Thoracic aorta (tissue), 2 donors: Measurements from ENCODE around the gene C13orf46. TPM values are rescaled to one million over a fixed set of nuclear protein-coding genes. Genes with fewer than 3 reads are reported as not detected.

Experiments used
- ATAC-seq: fragments of 150-250 bp; one replicate; pipeline ENCODE4 v1.8.0; 2017; ENCODE audit warnings: low read depth; ENCODE audit not compliant: insufficient number of reproducible peaks, low FRiP score
- DNase-seq: peaks from one replicate; pipeline ENCODE4 v3.0.0-alpha.2; 2020; ENCODE audit warnings: low spot score
- H3K27ac ChIP-seq, 2 donors: fragments of 200-600 bp; sonication (generic); 1 replicate in 1 of 2; 2 replicates in 1 of 2; pipeline ENCODE4 v1.5.1; 2016; ENCODE audit warnings: mild to moderate bottlenecking in 2 of 2, moderate library complexity in 2 of 2
- H3K27me3 ChIP-seq: fragments of 200-600 bp; sonication (generic); replicated peaks from 2 replicates; pipeline ENCODE4 v1.6.0; 2016; ENCODE audit warnings: mild to moderate bottlenecking; ENCODE audit not compliant: insufficient read depth
- H3K36me3 ChIP-seq: fragments of 200-600 bp; sonication (generic); one replicate; pipeline ENCODE4 v1.5.1; 2016
- H3K4me1 ChIP-seq, 2 donors: fragments of 200-600 bp; sonication (generic); 1 replicate in 1 of 2; 2 replicates in 1 of 2; pipeline versions ENCODE4 v1.5.1 to v1.6.0; 2016; ENCODE audit warnings: low read depth in 2 of 2, mild to moderate bottlenecking in 1 of 2; ENCODE audit not compliant: control insufficient read depth in 1 of 2
- H3K4me3 ChIP-seq: fragments of 200-600 bp; sonication (generic); 2 replicates; pipeline ENCODE4 v1.5.1; 2016; ENCODE audit warnings: mild to moderate bottlenecking
- H3K9me3 ChIP-seq: fragments of 200-600 bp; sonication (generic); 2 replicates; pipeline ENCODE4 v1.5.1; 2016
- total RNA-seq, 2 donors: library from RNA; depleted of rRNA; stranded (reverse); fragments of >200 nt; gene quantifications; one replicate each; pipeline versions ENCODE4 v1.1.0 to v1.2.3, GENCODE V29; 2016
- TF ChIP-seq, protein P1 (sequence below): fragments of 200-600 bp; sonication (generic); IDR thresholded peaks from one replicate; pipeline ENCODE4 v1.5.1; 2019; ENCODE audit warnings: antibody characterized with exemption

The C13orf46 gene
- total RNA-seq, 2 donors from 2014 or later: 1.1 TPM

DNA sequence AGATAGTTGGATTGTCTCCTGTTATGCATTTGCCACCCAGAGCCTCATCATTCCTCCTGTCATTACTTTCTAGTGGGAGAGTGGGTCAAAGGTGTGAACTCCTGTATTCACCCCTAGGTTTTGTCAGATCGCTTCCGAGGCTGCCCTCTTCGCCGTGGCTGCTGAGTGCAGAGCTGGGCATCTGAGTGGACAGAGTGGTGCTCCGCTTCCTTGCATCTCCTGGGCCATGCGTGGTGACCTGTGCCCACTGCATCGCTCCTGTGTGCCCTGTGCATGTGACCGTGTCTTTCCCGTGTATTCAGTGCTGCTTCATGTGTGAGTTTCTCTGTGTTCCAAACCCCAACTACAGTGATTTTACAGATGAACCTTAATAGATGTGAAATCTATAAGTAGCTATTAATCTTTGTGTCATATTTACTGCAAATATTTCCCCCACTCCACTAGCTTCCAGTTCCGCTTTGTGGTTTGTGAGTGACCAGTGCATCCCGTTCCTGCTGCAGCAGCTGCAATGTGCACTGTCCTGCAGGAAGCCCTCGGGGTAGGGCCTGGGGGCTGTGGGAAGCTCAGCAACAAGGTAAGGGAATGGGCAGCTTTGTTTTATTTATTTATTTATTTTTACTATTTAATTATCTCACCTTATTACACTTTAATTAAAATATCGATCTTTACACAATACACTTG, 53.1 kb downstream of the C13orf46 start:
- Histone ChIP-seq H3K4me3 (no peak overlapping the region), H3K27me3 (no peaks in the 10 kb centered on the region), H3K27ac (no peak overlapping the region), H3K9me3 (peaks cover 3% of the 10 kb centered on the region), H3K36me3 (no peaks in the 10 kb centered on the region), H3K4me1 (peaks cover 0 to 18% of the 10 kb centered on the region in 2 donors)
- TF ChIP-seq, protein P1, sequence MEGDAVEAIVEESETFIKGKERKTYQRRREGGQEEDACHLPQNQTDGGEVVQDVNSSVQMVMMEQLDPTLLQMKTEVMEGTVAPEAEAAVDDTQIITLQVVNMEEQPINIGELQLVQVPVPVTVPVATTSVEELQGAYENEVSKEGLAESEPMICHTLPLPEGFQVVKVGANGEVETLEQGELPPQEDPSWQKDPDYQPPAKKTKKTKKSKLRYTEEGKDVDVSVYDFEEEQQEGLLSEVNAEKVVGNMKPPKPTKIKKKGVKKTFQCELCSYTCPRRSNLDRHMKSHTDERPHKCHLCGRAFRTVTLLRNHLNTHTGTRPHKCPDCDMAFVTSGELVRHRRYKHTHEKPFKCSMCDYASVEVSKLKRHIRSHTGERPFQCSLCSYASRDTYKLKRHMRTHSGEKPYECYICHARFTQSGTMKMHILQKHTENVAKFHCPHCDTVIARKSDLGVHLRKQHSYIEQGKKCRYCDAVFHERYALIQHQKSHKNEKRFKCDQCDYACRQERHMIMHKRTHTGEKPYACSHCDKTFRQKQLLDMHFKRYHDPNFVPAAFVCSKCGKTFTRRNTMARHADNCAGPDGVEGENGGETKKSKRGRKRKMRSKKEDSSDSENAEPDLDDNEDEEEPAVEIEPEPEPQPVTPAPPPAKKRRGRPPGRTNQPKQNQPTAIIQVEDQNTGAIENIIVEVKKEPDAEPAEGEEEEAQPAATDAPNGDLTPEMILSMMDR: no peak
- no peak for DNase-seq
- ATAC-seq: no peak

DNA sequence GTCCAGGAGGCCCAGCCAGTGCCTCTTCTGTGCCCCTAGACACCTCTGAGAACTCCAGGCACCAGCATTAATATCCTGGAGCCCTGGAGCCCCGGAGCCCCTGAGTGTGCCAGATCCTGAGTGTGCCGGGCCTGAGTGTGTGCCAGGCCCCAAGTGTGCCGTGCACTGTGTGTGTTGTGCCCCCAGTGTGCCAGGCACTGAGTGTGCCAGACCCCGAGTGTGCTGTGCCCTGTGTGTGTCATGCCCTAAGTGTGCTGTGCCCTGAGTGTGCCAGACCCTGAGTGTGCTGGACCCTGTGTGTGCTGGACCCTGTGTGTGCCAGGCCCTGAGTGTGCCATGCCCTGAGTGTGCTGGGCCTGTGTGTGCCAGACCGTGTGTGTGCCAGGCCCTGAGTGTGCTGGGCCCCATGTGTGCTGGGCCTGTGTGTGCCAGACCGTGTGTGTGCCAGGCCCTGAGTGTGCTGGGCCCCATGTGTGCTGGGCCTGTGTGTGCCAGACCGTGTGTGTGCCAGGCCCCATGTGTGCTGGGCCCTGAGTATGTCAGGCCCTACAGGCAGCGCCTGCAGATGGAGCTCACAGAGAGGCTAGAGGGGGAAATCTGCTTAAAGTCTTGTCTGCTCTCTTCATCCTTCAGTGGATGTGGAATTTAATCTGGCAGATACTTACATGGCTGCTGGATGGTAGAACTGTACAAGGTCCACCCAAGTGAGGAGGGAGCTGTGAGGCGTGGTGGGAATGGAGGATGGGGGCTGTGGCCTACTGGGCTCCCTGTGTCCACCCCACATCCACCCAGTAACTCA, 53.9 kb downstream of the C13orf46 start:
- Histone ChIP-seq H3K36me3 (no peaks in the 10 kb centered on the region), H3K27me3 (no peaks in the 10 kb centered on the region), H3K27ac (no peak overlapping the region), H3K4me1 (peaks cover 0 to 18% of the 10 kb centered on the region in 2 donors), H3K9me3 (peaks cover 3% of the 10 kb centered on the region), H3K4me3 (no peak overlapping the region)
- DNase-seq (no peak), ATAC-seq (no peak)
- TF ChIP-seq, protein P1: no peak

DNA sequence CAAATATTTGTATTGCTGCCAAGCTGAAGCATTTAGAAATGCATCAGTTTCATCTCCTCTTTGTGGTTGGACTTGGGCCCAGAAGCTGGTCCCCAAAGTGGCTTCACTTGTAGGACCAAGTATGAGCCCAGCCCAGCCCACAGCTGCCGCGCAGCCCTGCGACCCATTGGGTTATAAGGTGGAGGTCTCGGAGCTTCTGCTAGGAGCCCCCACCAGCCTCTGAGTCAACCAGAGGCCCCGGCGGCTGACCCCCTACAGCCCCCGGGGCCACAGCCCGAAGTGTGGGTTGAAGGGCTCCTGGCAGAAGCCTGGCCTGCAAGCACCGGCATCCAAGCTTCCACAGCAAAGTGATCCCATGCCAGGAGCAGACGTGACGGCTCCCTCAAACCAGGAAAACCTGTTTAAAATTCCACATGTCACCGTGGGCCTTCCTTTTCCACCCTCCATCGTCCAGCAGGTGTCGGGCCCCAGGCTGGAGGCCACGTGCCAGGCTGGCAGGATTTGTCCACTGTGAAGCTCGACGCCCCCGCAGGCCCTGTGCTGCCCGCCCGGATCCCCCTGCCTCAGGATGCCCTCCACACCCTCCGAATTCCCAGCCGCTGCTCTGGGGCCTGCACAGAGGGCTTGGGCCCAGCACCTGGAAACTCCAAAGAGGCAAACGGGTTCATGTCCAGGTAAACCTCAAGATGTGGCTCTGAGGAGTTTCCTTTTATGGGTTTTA, 54.7 kb downstream of the C13orf46 start:
- no peaks in the 10 kb centered on the region for H3K27me3 ChIP-seq
- H3K4me3 ChIP-seq: no peak overlapping the region
- H3K27ac ChIP-seq: no peak overlapping the region
- no peak for DNase-seq
- H3K36me3 ChIP-seq: no peaks in the 10 kb centered on the region
- H3K9me3 ChIP-seq: peaks cover 3% of the 10 kb centered on the region
- peaks cover 0 to 18% of the 10 kb centered on the region in 2 donors for H3K4me1 ChIP-seq
- TF ChIP-seq, protein P1: no peak
- ATAC-seq: no peak

DNA sequence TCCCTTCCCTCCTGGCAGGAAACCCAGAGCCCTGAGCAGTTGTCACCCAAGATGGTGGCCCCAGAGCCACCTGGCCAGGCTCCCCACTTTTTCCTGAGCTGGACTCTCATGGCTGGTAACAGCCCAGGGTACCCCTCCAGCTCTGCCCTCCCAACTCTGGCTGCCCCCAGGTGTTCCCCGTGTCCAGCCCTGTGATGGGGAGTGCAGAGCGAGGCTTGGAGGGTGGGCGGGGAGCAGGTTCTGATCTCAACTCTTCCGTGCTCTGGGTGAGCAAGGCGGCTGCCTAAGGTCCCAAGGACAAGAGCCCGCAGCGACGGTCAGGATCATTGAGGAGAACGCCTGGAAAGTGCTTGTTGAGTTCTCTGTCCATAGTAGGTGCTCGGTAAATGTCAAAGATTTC, 55.3 kb downstream of the C13orf46 start:
- DNase-seq (no peak), ATAC-seq (no peak)
- Histone ChIP-seq H3K36me3 (no peaks in the 10 kb centered on the region), H3K27me3 (no peaks in the 10 kb centered on the region), H3K4me3 (no peak overlapping the region), H3K27ac (no peak overlapping the region), H3K4me1 (peaks cover 0 to 16% of the 10 kb centered on the region in 2 donors), H3K9me3 (peaks cover 3% of the 10 kb centered on the region)
- TF ChIP-seq, protein P1: no peak
